ENCODE data around the gene PPP1R18. TPM values are rescaled to one million over a fixed set of nuclear protein-coding genes. Genes with fewer than 3 reads are reported as not detected.

The PPP1R18 gene
- polyA plus RNA-seq, 3 donors: 58.5 to 226 (median 78.9) TPM

GRCh38 chr6:30712441-30712945 lies 26.0 kb upstream of the PPP1R18 start:
- Histone ChIP-seq H3K4me1 (ENCODE audit: control insufficient read depth in 1 of 2, insufficient read depth in 2 of 2, low read length in 2 of 2) (peaks cover 6 to 10% of the 10 kb centered on the region in 2 donors), H2AFZ (ENCODE audit: insufficient read depth, low read depth, low read length, poor library complexity, severe bottlenecking) (no peak overlapping the region), H3K27ac (ENCODE audit: low read depth in 1 of 2, low read length in 2 of 2) (no peak overlapping the region), H3K9ac (ENCODE audit: insufficient read depth, low read length, poor library complexity, severe bottlenecking) (no peak overlapping the region), H3K79me2 (ENCODE audit: insufficient read depth, low read length) (peaks cover 21% of the 10 kb centered on the region), H3K4me2 (replicated peaks; ENCODE audit: extremely low read depth, low read length, poor library complexity, severe bottlenecking) (no peak overlapping the region), H3K27me3 (ENCODE audit: control insufficient read depth in 2 of 2, insufficient read depth in 2 of 2, low read length in 2 of 2) (no peaks in the 10 kb centered on the region), H3K4me3 (replicated peaks in 1 of 3; ENCODE audit: low read depth in 2 of 3, low read length in 3 of 3) (no peak overlapping the region), H3K36me3 (replicated peaks in 1 of 2; ENCODE audit: control insufficient read depth in 1 of 2, insufficient read depth in 2 of 2, low read length in 2 of 2) (peaks cover 21 to 53% of the 10 kb centered on the region in 2 donors), H3K9me3 (replicated peaks in 1 of 2; ENCODE audit: control insufficient read depth in 1 of 2, insufficient read depth in 1 of 2, low read length in 2 of 2) (no peaks in the 10 kb centered on the region), H4K20me1 (ENCODE audit: insufficient read depth, low read length) (no peaks in the 10 kb centered on the region)
- no peak overlapping the region for H3K4me3 Mint-ChIP-seq
- no peaks in the 10 kb centered on the region for H3K9me3 Mint-ChIP-seq
- no peak for DNase-seq
- H3K36me3 Mint-ChIP-seq: peaks cover 50 to 59% of the 10 kb centered on the region in 2 donors
- TF ChIP-seq CTCF (IDR thresholded peaks at IDR 0.05): no peak
- H3K27me3 Mint-ChIP-seq (ENCODE audit: low read depth in 3 of 3): peaks cover 0 to 4% (median 0%) of the 10 kb centered on the region in 3 donors
- WGBS (ENCODE audit: insufficient coverage): 77% methylated on average over 6 of the region's 7 CpGs
- peaks cover 7% of the 10 kb centered on the region for H3K4me1 Mint-ChIP-seq
- peak overlapping the region in 1 of 7 donors; percentile 37 for H3K27ac Mint-ChIP-seq
- intact Hi-C loops (cut with micrococcal nuclease): no loop called here

GRCh38 chr6:30711758-30712380 lies 25.4 kb upstream of the PPP1R18 start:
- Histone ChIP-seq H3K9ac (ENCODE audit: insufficient read depth, low read length, poor library complexity, severe bottlenecking) (no peak overlapping the region), H3K27ac (ENCODE audit: low read depth in 1 of 2, low read length in 2 of 2) (no peak overlapping the region), H3K36me3 (replicated peaks in 1 of 2; ENCODE audit: control insufficient read depth in 1 of 2, insufficient read depth in 2 of 2, low read length in 2 of 2) (peaks cover 21 to 59% of the 10 kb centered on the region in 2 donors), H3K9me3 (replicated peaks in 1 of 2; ENCODE audit: control insufficient read depth in 1 of 2, insufficient read depth in 1 of 2, low read length in 2 of 2) (no peaks in the 10 kb centered on the region), H3K4me2 (replicated peaks; ENCODE audit: extremely low read depth, low read length, poor library complexity, severe bottlenecking) (no peak overlapping the region), H2AFZ (ENCODE audit: insufficient read depth, low read depth, low read length, poor library complexity, severe bottlenecking) (no peak overlapping the region), H3K4me3 (replicated peaks in 1 of 3; ENCODE audit: low read depth in 2 of 3, low read length in 3 of 3) (no peak overlapping the region), H3K27me3 (ENCODE audit: control insufficient read depth in 2 of 2, insufficient read depth in 2 of 2, low read length in 2 of 2) (no peaks in the 10 kb centered on the region), H4K20me1 (ENCODE audit: insufficient read depth, low read length) (no peaks in the 10 kb centered on the region), H3K4me1 (ENCODE audit: control insufficient read depth in 1 of 2, insufficient read depth in 2 of 2, low read length in 2 of 2) (peaks cover 6 to 8% of the 10 kb centered on the region in 2 donors), H3K79me2 (ENCODE audit: insufficient read depth, low read length) (peaks cover 20% of the 10 kb centered on the region)
- Mint-ChIP-seq H3K36me3 (peaks cover 53 to 62% of the 10 kb centered on the region in 2 donors), H3K9me3 (no peaks in the 10 kb centered on the region), H3K4me1 (peaks cover 5% of the 10 kb centered on the region), H3K4me3 (no peak overlapping the region), H3K27me3 (ENCODE audit: low read depth in 3 of 3) (peaks cover 0 to 4% (median 0%) of the 10 kb centered on the region in 3 donors), H3K27ac (peak overlapping the region in 2 of 7 donors; percentile 34 to 47)
- TF ChIP-seq CTCF (IDR thresholded peaks at IDR 0.05): no peak
- no CpG with 5 or more reads among the region's 1 CpG for WGBS (ENCODE audit: insufficient coverage)
- intact Hi-C loops (cut with micrococcal nuclease): no loop called here
- DNase-seq: no peak
